ENCODE measurements around the gene SOAT1.

- TF ChIP-seq CTCF (IDR thresholded peaks at IDR 0.05) = no peak
- TF ChIP-seq POLR2A (IDR thresholded peaks at IDR 0.05) = peak in 1 of 2 donors; percentile 71
These were observed at the start of gene SOAT1 for GRCh38 chr1:179293340-179294327.

Data from vagina (tissue), 2 donors.